Measurements from ENCODE around the gene HOATZ.

The HOATZ gene

GRCh38 chr11:111581341-111581740 lies 66.8 kb downstream of the HOATZ start:
- no peak for DNase-seq (ENCODE audit: low spot score)

GRCh38 chr11:111582163-111582562 lies 67.6 kb downstream of the HOATZ start:
- no peak for DNase-seq (ENCODE audit: low spot score)

GRCh38 chr11:111582881-111583280 lies 68.3 kb downstream of the HOATZ start:
- no peak for DNase-seq (ENCODE audit: low spot score)

- DNase-seq (ENCODE audit: low spot score) = no peak
Observed at GRCh38 chr11:111585371-111585770, 70.8 kb downstream of the HOATZ start.

GRCh38 chr11:111586388-111586831 lies 71.8 kb downstream of the HOATZ start:
- peak; percentile 38 for DNase-seq (ENCODE audit: low spot score)
